Measurements from ENCODE around the gene TCP11L2.

TCP11L2 gene

DNA sequence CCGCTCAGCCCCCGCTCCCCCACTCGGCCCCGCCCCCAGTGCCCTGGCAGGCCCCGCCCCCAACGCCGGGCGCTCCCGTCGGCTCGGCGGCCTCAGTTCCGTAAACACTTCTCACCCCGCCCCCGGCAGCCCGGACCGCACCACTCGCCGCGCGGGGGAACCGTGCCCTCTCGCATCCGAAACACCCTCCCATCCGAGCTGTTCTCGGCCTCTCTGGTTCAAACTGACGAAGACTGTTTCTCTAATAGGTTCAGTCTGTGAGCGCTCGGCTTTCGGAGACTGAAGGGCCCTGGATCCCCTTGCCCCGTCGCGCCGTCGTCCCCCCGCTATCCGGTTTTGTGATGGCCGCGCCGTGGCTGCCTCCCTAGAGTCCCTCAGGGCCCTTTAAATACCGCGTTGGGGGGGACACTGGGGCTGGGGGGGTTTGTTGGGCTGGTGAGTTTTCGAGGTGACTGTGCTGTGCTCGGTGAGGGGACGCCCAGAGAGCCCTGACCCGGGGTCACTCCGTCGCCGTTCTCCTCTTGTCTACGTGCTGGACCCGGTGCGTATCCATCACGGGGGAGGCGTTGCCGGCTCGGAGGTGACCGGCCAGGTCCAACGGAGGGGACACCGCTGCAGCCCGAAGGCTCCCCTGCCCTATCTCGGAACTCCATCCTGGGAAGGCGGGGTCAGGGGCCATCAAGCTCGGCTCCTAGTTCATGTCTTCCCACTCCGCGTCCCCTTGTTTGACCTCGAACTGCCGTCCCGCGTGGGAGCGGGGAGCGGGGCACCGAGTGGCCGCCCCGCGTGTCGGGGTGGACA, at the start of gene TCP11L2:
TSS of gene TCP11L2 (plus strand) at position 333 of the 801 bp plus-strand sequence. CDS start 8,343 bp downstream, outside the sequence.
- Mint-ChIP-seq H3K27me3 (no peaks in the 10 kb centered on the region), H3K4me3 (peak within 1 kb of the TSS; percentile 89), H3K4me1 (ENCODE audit: low read depth) (peaks cover 59% of the 10 kb centered on the region), H3K9me3 (no peaks in the 10 kb centered on the region), H3K27ac (peak within 1 kb of the TSS; percentile 100), H3K36me3 (ENCODE audit: low read depth) (peaks cover 2% of the 10 kb centered on the region)
- peak; percentile 91 for DNase-seq

GRCh38 chr12:106254724-106255123, 47.8 kb upstream of the TCP11L2 start:
- Mint-ChIP-seq H3K4me1 (ENCODE audit: low read depth) (peaks cover 2% of the 10 kb centered on the region), H3K36me3 (ENCODE audit: low read depth) (no peaks in the 10 kb centered on the region), H3K4me3 (no peak overlapping the region), H3K27ac (no peak overlapping the region), H3K27me3 (no peaks in the 10 kb centered on the region), H3K9me3 (no peaks in the 10 kb centered on the region)
- DNase-seq, result no peak

GRCh38 chr12:106255493-106255892, 47.0 kb upstream of the TCP11L2 start:
- Mint-ChIP-seq H3K4me3 (no peak overlapping the region), H3K27me3 (no peaks in the 10 kb centered on the region), H3K4me1 (ENCODE audit: low read depth) (no peaks in the 10 kb centered on the region), H3K36me3 (ENCODE audit: low read depth) (no peaks in the 10 kb centered on the region), H3K27ac (no peak overlapping the region), H3K9me3 (no peaks in the 10 kb centered on the region)
- DNase-seq, result no peak

GRCh38 chr12:106255952-106256351, 46.6 kb upstream of the TCP11L2 start:
- no peaks in the 10 kb centered on the region for H3K36me3 Mint-ChIP-seq (ENCODE audit: low read depth)
- no peak for DNase-seq

GRCh38 chr12:106256524-106256923, 46.0 kb upstream of the TCP11L2 start:
- Mint-ChIP-seq H3K36me3 (ENCODE audit: low read depth) (no peaks in the 10 kb centered on the region), H3K27me3 (no peaks in the 10 kb centered on the region), H3K9me3 (no peaks in the 10 kb centered on the region), H3K4me3 (no peak overlapping the region), H3K27ac (no peak overlapping the region), H3K4me1 (ENCODE audit: low read depth) (no peaks in the 10 kb centered on the region)
- DNase-seq, result no peak

More at GRCh38 chr12:106255952-106256351, 46.6 kb upstream of the TCP11L2 start:
- Mint-ChIP-seq H3K4me3 (no peak overlapping the region), H3K27me3 (no peaks in the 10 kb centered on the region), H3K9me3 (no peaks in the 10 kb centered on the region), H3K27ac (no peak overlapping the region), H3K4me1 (ENCODE audit: low read depth) (no peaks in the 10 kb centered on the region)

DNA sequence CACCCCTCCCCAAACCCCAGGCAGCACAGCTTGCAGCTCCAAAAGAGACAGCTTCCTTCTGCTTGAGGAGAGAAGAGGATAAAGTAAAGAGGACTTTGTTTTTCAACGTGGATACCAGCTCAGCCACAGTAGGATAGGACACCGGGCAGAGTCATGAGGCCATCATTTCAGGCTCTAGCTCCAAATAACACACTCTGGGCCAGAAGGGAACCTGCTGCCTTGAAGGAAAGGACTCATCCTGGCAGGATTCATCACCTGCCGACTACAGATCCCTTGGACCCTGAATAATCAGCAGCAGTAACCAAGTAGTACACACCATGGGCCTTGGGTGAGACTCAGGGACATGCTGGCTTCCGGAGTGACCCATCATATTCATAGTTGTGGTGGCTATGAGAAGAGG, 44.3 kb upstream of the TCP11L2 start:
- no peaks in the 10 kb centered on the region for H3K9me3 Mint-ChIP-seq
- H3K4me1 Mint-ChIP-seq (ENCODE audit: low read depth), result no peaks in the 10 kb centered on the region
- DNase-seq, result no peak
- no peaks in the 10 kb centered on the region for H3K27me3 Mint-ChIP-seq
- no peak overlapping the region for H3K27ac Mint-ChIP-seq
- H3K36me3 Mint-ChIP-seq (ENCODE audit: low read depth), result no peaks in the 10 kb centered on the region
- H3K4me3 Mint-ChIP-seq, result no peak overlapping the region

- Mint-ChIP-seq H3K4me3 (no peak overlapping the region), H3K36me3 (ENCODE audit: low read depth) (no peaks in the 10 kb centered on the region), H3K4me1 (ENCODE audit: low read depth) (no peaks in the 10 kb centered on the region), H3K27me3 (no peaks in the 10 kb centered on the region), H3K27ac (no peak overlapping the region), H3K9me3 (no peaks in the 10 kb centered on the region)
- DNase-seq, result no peak
Observed at GRCh38 chr12:106258935-106259334, 43.6 kb upstream of the TCP11L2 start.

DNA sequence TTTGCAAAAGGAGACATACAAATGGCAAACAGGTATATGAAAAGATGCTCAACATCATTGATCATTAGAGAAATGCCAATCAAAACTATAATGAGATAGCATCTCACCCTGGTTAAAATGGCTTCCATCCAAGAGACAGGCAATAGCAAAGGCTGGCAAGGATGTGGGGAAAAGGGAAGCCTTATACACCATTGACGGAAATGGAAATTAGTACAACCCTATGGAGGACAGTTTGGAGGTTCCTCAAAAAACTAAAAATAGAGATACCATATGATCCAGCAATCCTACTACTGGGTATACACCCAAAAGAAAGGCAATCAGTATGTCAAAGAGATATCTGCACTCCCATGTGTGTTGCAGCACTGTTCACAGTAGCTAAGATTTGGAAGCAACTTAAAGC, 37.4 kb upstream of the TCP11L2 start:
- H3K36me3 Mint-ChIP-seq (ENCODE audit: low read depth), result no peaks in the 10 kb centered on the region
- peaks cover 10% of the 10 kb centered on the region for H3K4me1 Mint-ChIP-seq (ENCODE audit: low read depth)
- no peaks in the 10 kb centered on the region for H3K27me3 Mint-ChIP-seq
- DNase-seq, result no peak
- H3K9me3 Mint-ChIP-seq, result no peaks in the 10 kb centered on the region
- H3K4me3 Mint-ChIP-seq, result no peak overlapping the region
- no peak overlapping the region for H3K27ac Mint-ChIP-seq

DNA sequence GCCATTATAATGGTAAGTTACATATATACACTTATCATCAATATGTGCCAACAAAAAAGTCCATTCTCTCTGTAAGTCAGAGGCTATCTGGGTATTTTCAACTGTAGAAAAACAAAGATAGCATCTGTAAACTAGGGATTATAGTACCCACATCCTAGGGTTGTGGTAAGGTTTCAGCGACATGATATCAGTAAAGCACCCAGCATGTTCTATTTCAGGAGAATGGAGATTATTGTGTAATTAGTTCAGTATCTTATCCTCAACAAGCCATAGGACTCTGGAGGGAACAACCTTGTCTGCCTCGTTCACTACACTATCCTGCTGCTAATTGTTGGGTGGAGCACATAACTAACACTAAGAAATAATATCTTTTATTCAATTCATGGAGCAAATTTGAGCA, 35.0 kb upstream of the TCP11L2 start:
- peaks cover 10% of the 10 kb centered on the region for H3K4me1 Mint-ChIP-seq (ENCODE audit: low read depth)
- H3K4me3 Mint-ChIP-seq, result no peak overlapping the region
- DNase-seq, result no peak
- H3K9me3 Mint-ChIP-seq, result no peaks in the 10 kb centered on the region
- no peaks in the 10 kb centered on the region for H3K36me3 Mint-ChIP-seq (ENCODE audit: low read depth)
- H3K27me3 Mint-ChIP-seq, result no peaks in the 10 kb centered on the region
- no peak overlapping the region for H3K27ac Mint-ChIP-seq

DNA sequence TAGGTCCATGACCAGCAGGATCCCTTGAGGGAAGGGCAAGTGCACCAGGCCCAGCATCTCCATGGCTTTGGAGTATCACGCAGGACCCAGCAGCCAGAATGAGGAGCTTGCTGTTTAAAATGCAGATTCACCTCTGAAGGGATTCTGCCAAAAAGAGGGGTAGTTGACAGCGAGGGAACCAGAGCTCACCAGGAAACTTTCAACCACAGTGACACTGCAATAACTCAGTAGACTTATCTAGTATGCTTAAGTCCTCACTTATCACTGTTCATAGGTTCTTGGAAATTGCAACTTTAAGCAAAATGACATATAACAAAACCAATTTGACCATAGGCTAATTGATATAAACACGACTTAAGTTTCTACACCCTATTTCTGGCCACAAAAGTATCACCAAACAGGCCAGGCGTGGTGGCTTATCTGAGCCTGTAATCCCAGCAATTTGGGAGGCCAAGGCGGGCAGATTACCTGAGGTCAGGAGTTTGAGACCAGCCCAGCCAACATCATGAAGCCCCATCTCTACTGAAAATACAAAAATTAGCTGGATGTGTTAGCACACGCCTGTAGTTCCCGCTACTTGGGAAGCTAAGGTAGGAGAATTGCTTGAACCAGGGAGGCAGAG, 33.3 kb upstream of the TCP11L2 start:
- Mint-ChIP-seq H3K4me1 (ENCODE audit: low read depth) (peaks cover 10% of the 10 kb centered on the region), H3K9me3 (no peaks in the 10 kb centered on the region), H3K27ac (no peak overlapping the region), H3K27me3 (no peaks in the 10 kb centered on the region), H3K36me3 (ENCODE audit: low read depth) (no peaks in the 10 kb centered on the region), H3K4me3 (no peak overlapping the region)
- no peak for DNase-seq

DNA sequence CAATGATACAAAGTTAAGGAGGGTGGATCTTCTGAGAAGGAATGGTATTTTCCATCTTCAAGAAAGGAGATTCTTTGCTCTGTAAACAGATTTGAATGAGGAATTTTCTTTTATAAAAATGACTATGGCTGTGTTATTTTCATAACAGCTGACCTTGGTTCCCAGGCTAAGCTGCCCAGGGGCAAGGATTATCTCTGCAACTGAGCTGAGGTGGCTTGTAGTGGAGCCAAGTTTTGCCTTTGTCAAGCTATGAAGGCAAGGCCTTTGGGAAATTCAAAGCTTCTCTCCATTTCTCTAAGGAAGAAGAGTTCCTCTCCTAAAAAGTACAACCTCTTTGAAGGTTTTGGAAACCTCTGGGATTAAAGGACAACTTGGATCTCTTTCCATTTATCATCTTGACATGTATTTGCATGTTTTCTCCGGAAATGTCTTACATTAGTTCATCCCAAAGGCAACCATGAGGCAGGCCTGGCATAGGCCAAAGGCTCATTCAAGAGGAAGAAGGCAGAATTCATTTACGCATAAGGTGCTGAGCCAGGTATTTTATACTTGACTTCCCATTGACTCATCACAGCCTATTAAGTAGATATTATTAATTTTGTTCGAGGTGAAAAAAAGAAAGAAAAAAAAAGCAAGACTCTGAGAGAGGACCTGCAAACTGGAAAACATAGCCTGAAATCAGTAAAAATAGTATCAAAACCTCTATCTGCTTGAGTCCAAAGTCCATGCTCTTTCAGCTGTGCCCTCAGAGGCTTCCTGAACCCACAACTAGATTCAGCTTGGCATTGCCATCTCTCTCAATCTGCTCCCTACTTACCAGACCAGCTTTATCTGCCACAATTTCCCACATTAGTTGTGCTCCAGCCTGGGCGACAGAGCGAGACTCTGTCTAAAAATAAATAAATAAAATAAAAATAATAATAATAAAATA, 30.7 kb upstream of the TCP11L2 start:
- H3K4me3 Mint-ChIP-seq, result no peak overlapping the region
- peaks cover 10% of the 10 kb centered on the region for H3K4me1 Mint-ChIP-seq (ENCODE audit: low read depth)
- no peaks in the 10 kb centered on the region for H3K27me3 Mint-ChIP-seq

DNA sequence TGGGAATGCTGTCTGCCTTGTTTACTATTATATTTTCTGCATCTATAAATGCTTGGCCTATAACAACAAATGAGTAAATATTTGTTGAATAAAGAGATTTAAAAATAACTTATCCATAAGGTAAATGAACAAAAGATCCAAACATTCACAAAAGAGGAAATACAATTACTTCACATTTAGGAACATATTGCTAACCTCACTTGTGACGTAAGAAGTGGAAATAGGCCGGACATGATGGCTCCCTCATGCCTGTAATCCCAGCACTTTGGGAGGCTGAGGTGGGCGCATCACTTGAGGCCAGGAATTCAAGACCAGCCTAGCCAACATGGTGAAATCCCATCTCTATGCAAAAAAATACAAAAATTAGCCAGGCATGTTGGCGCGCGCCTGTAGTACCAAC, 29.0 kb upstream of the TCP11L2 start:
- Mint-ChIP-seq H3K36me3 (ENCODE audit: low read depth) (no peaks in the 10 kb centered on the region), H3K4me3 (no peak overlapping the region), H3K9me3 (no peaks in the 10 kb centered on the region), H3K27me3 (no peaks in the 10 kb centered on the region), H3K4me1 (ENCODE audit: low read depth) (peaks cover 2% of the 10 kb centered on the region), H3K27ac (no peak overlapping the region)
- DNase-seq, result no peak

More for the DNA sequence above, 30.7 kb upstream of the TCP11L2 start:
- H3K36me3 Mint-ChIP-seq (ENCODE audit: low read depth), result no peaks in the 10 kb centered on the region
- DNase-seq, result no peak
- no peaks in the 10 kb centered on the region for H3K9me3 Mint-ChIP-seq
- no peak overlapping the region for H3K27ac Mint-ChIP-seq

- DNase-seq, result no peak
- Mint-ChIP-seq H3K36me3 (ENCODE audit: low read depth) (no peaks in the 10 kb centered on the region), H3K9me3 (no peaks in the 10 kb centered on the region), H3K27me3 (no peaks in the 10 kb centered on the region), H3K27ac (no peak overlapping the region), H3K4me1 (ENCODE audit: low read depth) (peaks cover 1% of the 10 kb centered on the region), H3K4me3 (no peak overlapping the region)
Observed at GRCh38 chr12:106274012-106274411, 28.5 kb upstream of the TCP11L2 start.

DNA sequence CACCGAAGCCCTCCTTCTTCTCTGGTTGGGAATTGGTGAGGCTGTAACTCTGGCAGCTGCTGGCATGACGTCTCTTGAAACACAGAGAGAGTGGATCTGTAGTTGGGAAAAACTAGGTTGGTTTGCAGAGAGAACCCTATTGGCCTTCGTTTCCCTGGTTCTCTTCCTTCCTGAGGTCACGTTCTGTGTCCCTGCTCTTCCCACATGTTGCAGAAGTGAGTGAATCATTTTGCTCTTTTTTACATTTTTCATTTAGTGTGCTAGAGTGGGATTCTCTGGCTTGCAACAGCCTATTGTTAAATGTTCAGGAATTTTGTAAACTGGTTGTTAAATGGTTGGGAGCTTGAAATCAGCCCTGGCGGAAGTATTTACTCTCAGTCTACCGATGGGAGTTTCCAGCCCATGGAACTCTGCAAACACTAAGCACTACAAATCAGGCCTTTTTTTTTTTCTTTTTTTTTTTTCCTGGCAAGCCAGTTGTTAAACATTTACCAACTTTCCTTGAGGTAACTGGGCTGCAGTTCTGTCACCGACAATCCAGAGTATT, 27.9 kb upstream of the TCP11L2 start:
- Mint-ChIP-seq H3K4me1 (ENCODE audit: low read depth) (no peaks in the 10 kb centered on the region), H3K27ac (no peak overlapping the region), H3K4me3 (no peak overlapping the region), H3K9me3 (no peaks in the 10 kb centered on the region), H3K36me3 (ENCODE audit: low read depth) (no peaks in the 10 kb centered on the region), H3K27me3 (no peaks in the 10 kb centered on the region)
- no peak for DNase-seq
